HFF-Myc (cell line): ENCODE data around the gene CDH22.

ENCODE experiments used
- DNase-seq: peaks from one replicate; pipeline ENCODE4 v3.0.0-alpha.2; 2011; ENCODE audit warnings: low read depth; ENCODE audit errors: extremely low read depth
- H3K4me3 ChIP-seq: replicated peaks from 2 replicates; pipeline ENCODE4 v1.5.1; 2011; ENCODE audit warnings: low read depth, mild to moderate bottlenecking, control low read depth, low read length
- TF ChIP-seq, protein P1 (sequence below): IDR thresholded peaks from 2 replicates; pipeline ENCODE4 v1.5.1; 2012; ENCODE audit warnings: mild to moderate bottlenecking, low read depth, low read length, control low read depth; ENCODE audit errors: missing control alignments

Gene CDH22

DNA sequence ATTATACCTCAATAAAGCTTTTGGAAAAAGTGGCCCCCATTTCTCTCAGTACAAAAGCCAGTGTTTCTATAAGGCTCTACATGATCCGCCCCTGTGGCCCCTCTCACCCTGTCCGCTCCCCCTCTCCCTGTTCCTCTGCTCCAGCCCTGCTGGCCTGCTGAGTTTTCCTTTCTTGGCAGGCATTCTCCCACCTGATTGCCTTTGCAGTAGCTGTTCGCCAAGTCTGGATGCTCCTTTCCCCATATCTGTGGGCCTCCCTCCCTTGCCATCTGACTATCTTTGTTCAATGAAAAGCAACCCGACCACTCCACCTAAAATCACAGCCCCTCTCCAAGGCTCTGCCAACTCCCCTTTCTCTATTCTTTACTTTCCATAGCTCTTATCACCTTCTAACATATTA is 33.2 kb downstream of the CDH22 start:
- TF ChIP-seq, protein P1, sequence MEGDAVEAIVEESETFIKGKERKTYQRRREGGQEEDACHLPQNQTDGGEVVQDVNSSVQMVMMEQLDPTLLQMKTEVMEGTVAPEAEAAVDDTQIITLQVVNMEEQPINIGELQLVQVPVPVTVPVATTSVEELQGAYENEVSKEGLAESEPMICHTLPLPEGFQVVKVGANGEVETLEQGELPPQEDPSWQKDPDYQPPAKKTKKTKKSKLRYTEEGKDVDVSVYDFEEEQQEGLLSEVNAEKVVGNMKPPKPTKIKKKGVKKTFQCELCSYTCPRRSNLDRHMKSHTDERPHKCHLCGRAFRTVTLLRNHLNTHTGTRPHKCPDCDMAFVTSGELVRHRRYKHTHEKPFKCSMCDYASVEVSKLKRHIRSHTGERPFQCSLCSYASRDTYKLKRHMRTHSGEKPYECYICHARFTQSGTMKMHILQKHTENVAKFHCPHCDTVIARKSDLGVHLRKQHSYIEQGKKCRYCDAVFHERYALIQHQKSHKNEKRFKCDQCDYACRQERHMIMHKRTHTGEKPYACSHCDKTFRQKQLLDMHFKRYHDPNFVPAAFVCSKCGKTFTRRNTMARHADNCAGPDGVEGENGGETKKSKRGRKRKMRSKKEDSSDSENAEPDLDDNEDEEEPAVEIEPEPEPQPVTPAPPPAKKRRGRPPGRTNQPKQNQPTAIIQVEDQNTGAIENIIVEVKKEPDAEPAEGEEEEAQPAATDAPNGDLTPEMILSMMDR, result no peak
- DNase-seq, result no peak
- H3K4me3 ChIP-seq, result no peak overlapping the region

DNA sequence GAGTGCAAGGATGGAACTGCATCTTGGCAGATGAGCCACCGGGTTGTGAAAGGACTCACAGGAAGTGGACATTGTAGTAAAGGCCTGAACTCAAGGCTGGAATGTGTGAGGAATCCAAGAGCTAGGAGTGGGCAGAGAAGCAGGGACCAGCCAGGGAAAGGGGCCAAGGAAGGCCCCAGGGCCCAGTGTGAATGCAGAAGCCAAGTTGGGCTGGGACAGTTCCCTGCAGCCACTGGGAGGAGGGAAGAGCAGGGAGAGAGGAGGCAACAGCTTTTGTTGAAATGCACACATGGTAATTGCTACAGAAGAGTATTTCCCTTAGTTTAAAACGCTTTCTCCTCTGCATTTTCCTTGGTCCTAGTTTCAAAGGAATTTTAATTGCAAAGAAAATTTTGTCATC is 34.6 kb downstream of the CDH22 start:
- TF ChIP-seq, protein P1, result no peak
- DNase-seq, result no peak
- no peak overlapping the region for H3K4me3 ChIP-seq

DNA sequence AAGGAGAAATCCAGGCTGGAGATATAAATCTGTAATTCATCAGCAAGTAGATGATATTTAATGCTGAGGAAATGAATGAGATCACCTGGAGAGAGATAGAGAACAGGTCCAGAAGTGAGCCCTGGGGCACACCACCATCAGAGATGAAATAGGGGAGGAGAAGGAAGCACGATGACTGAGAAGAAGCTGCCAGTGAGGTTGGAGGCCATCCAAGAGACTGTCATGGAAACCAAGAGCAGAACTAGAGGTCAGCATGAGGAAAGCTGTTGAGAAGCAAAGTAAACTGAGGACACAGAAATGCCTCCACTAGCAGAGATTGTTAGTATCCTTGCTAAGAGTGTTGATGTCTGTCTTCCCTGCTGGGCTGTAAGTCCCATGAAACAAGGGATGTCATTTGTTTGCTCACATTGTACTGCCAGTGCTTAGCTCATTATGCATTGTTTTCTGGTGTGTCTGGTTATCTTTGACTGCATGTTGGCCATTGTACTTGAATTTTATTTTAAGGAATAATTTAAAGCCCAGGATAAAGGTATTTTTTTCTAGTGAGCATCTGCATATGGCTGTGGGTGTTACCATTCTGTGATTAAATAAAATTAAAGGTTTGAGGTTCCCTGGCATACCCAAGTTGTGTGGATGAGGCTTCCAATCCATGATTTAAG is 35.8 kb downstream of the CDH22 start:
- H3K4me3 ChIP-seq, result no peak overlapping the region
- DNase-seq, result no peak
- TF ChIP-seq, protein P1, result no peak

DNA sequence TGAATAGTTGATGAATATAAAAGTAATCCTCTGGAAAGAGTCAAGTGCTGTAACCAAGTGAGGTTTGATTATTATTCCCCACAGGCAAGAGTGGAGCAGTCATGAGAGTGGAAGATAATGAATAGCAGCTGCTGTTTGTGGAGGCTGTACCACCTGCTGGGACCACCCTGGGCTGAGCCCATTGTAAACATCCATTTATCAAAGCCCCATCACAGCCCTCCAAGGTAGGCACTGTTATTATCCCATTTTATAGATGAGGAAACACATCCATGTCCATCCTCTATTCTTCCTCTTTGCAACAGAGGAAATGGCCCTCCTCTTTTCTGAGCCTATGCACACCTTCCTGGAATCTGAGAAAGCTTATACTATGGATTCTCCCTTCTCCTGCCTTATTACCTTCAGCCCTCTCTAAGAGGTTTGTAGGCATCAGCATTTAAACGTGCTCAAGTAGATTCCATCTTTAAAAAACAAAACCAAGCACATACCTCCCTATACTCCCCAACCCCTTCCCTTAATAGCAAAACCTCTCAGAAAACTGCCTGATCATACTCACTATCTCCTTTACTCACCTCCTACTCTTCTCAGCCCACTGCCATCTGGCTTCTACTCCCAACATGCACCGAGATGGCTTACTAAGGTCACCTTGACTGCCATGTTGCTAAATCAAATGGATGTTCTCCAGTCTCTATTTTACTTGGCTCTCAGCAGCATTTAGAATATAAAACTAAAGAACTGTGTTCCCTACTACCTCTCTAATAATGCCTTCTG is 37.1 kb downstream of the CDH22 start:
- no peak overlapping the region for H3K4me3 ChIP-seq
- no peak for DNase-seq
- TF ChIP-seq, protein P1, result no peak

DNA sequence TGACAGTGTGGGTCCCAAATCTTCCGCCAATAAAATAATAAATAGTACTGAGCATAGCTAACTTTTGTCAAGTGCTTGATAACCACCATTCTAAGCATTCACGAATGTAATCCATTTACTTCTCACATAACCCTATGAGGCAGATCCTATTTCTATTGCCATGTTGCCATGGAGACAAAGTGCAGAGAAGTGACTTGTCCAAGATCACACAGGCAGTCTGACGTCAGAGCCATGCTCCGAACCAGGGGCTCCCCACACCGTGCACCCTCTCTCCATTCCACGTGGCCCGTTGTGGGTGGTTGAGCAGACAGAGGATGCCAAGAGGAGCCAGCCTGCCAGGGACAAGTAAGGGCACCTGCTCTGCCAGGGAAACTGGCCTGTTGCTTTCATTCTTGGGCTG is 38.9 kb downstream of the CDH22 start:
- TF ChIP-seq, protein P1, result no peak
- DNase-seq, result no peak
- no peak overlapping the region for H3K4me3 ChIP-seq

DNA sequence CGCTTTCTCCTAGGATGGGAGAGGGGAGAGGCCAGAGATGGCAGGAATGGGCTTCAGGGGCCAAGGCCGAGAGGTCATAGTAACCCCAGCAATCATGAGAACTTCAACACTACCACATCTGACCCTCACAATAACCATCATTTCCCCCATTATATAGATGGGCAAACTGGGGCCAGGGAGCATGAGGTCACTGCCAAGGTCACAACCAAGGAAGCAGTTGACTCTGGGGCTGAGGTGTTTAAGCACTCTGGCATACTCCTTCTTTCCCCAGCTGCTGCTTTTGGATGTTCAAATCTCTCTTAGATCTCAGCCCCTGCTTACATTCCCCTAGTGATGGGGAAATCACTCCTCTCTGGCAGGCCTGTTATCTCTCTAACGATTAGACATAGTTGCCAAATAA is 39.6 kb downstream of the CDH22 start:
- TF ChIP-seq, protein P1, result no peak
- no peak overlapping the region for H3K4me3 ChIP-seq
- DNase-seq, result no peak

GRCh38 chr20:46268131-46268614 is 40.1 kb downstream of the CDH22 start:
- H3K4me3 ChIP-seq, result no peak overlapping the region
- DNase-seq, result no peak
- TF ChIP-seq, protein P1, result no peak
